ENCODE measurements around the gene PLXNA3.

- no peak for TF ChIP-seq POLR2AphosphoS5 (IDR thresholded peaks at IDR 0.05)
- no peak for TF ChIP-seq CTCF (IDR thresholded peaks at IDR 0.05)
Observed at GRCh38 chrX:154469880-154470279, 11.8 kb downstream of the PLXNA3 start.
